GM12801 (cell line): ENCODE data around the gene WDFY3.

Experiments
- CTCF ChIP-seq: IDR thresholded peaks from one replicate; pipeline ENCODE4 v1.5.1; 2011; ENCODE audit warnings: control low read depth; ENCODE audit not compliant: insufficient read length; ENCODE audit errors: extremely low read depth

Gene WDFY3

GRCh38 chr4:84733343-84734033 is 233.0 kb downstream of the WDFY3 start:
- TF ChIP-seq CTCF: no peak

GRCh38 chr4:84730375-84730774 is 236.1 kb downstream of the WDFY3 start:
- no peak for TF ChIP-seq CTCF

- TF ChIP-seq CTCF: no peak
These were observed 239.0 kb downstream of the WDFY3 start for GRCh38 chr4:84727491-84727890.

GRCh38 chr4:84726356-84726755 is 240.1 kb downstream of the WDFY3 start:
- no peak for TF ChIP-seq CTCF

GRCh38 chr4:84722720-84723119 is 243.8 kb downstream of the WDFY3 start:
- TF ChIP-seq CTCF: no peak

- TF ChIP-seq CTCF: no peak
These were observed 247.4 kb downstream of the WDFY3 start for GRCh38 chr4:84719115-84719514.

GRCh38 chr4:84718699-84719098 is 247.8 kb downstream of the WDFY3 start:
- TF ChIP-seq CTCF: no peak

GRCh38 chr4:84710548-84710947 is 255.9 kb downstream of the WDFY3 start:
- TF ChIP-seq CTCF: no peak
